NT2/D1 (cell line): ENCODE results near the gene ALG14.

Experiments
- SUZ12 ChIP-seq: IDR thresholded peaks from 2 replicates; pipeline ENCODE4 v1.6.1; 2011; ENCODE audit not compliant: insufficient read length, insufficient read depth; ENCODE audit errors: extremely low read depth
- YY1 ChIP-seq: IDR thresholded peaks from 2 replicates; pipeline ENCODE4 v1.6.1; 2011; ENCODE audit not compliant: insufficient read length, insufficient read depth
- ZNF274 ChIP-seq: IDR thresholded peaks from 2 replicates; pipeline ENCODE4 v1.6.1; 2011; ENCODE audit warnings: mild to moderate bottlenecking, low read depth, low read length

- TF ChIP-seq ZNF274: no peak
- TF ChIP-seq SUZ12: no peak
- TF ChIP-seq YY1: no peak
These were observed 60.4 kb downstream of the ALG14 start for GRCh38 chr1:95012389-95012788.
